GM18502 (cell line): ENCODE results near the gene LDAF1.
"Not testable (repeated sequence)": the region's sequence is repeated elsewhere in the genome, so short reads cannot be mapped to it uniquely, and the experiment has no call there.

ENCODE experiments used
- ATAC-seq: cut with Tn5 transposase; IDR thresholded peaks from one replicate; pipeline ENCODE4 v1.9.1; 2021; ENCODE audit warnings: mild to moderate bottlenecking; ENCODE audit not compliant: unreplicated experiment, poor library complexity

The LDAF1 gene

DNA sequence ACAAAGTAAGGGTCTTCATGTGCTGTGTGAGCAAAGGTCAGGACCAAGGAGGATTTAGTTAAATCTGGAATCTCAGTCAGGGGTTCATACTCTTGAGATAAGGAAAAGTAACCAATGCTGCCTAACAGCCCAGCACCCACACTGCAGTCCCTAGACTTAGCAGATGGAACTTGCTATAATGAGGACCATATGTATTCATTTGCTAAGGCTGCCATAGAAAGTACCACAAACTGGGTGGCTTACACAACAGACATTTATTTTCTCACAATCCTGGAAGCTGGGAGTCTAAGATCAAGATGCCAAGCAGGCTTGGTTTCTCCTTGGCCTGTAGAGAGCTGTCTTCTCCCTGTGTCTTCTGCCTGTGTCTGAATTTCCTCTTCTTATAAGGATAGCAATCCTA, 32.1 kb downstream of the LDAF1 start:
- no peak for ATAC-seq

- no peak for ATAC-seq
These were observed 34.5 kb downstream of the LDAF1 start for GRCh38 chr16:21192991-21193390.

DNA sequence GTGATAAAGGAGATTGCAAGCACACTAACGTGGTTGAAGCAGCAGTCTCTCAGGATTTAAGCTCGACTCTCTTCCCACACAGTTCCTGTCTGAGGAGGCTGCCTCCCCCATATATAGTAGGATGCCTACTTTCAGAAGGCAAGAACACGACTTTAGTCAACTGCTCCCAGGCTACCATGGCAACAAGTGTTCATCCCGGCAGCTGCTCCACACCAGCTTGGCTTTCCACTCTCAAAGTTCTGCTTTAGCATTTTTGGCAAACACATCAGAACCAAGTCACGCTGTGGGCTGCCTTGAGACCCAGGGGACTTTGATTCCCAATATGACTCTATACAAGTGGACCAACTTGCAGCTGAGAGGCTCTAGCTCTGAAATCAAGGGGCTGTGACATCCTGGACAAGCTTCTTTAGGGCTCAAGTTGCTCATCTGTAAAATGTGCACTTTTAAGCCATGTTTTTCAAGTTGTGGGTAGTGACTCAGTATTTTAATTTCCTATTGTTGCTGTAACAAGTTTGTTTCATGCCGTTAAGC, 36.4 kb downstream of the LDAF1 start:
- no peak for ATAC-seq

- not testable (repeated sequence) for ATAC-seq
These were observed 36.9 kb downstream of the LDAF1 start for GRCh38 chr16:21195330-21195729.

DNA sequence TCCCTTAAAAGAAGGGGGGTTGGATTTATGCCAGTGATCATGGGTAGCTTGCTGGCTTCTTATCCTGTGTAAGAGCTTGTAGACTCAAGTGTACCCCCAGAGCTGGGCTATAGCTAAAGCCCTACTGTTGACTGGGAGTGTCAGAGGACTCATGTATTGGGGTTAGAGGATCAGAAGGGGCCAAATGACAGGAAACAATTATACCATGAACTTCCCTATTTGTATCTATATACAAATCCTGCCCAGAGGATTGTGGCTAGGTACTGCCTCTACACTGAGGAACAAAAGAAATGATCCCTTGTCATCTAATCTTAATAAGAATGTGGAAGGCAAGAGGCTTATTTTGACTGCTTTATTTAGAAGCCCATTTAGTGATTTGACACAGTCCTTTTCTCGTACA, 38.6 kb downstream of the LDAF1 start:
- ATAC-seq = no peak

DNA sequence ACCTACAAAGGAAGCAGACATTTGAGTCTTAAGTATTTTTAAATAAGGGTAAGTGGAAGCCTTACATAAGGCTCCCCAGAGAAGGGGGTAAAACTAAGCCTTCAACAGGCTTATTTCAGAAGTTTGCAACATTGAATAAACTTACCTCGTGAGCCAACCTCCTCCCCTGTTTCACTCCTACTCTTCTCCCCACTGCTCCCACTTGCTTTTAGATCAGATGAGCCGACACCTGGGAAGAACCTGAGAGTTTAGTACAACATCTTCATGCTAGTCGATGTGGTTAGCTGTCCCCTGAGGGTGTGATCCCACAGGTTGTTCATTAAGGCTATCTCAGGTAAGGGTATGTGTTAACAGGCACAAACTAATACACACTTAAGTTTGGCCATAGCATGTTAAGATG, 39.1 kb downstream of the LDAF1 start:
- no peak for ATAC-seq

- ATAC-seq = no peak
These were observed 41.2 kb downstream of the LDAF1 start for GRCh38 chr16:21199607-21200218.

DNA sequence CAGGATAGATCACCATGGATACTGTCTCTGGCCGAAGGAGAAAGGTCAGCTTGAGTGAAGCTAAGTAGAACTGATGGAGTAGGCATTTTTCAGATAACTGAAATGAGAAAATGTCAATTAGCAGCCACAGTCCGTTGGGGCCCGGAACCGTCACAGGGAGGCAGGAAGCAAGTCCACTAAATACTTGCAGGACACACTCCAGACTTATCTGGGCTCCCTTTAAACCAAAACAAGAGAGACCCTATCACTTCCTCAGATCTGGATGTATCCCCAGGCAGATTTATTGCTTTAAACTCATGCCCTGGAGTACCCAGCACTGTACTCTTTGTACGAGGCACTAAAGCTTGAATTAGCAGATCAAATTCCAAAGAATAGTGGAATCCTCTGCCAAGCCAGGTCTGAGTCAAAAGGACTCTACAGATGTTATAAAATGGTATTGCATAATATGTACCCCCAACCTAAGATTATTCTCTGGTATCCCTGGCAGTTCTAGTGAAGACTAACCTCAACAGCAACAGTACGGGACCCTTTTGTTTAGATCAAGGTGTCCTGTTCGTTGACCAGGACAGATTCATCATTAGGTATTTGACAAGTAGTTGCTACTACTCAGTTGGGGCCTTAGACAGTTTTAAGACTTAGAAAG, 44.8 kb downstream of the LDAF1 start:
- ATAC-seq = no peak

DNA sequence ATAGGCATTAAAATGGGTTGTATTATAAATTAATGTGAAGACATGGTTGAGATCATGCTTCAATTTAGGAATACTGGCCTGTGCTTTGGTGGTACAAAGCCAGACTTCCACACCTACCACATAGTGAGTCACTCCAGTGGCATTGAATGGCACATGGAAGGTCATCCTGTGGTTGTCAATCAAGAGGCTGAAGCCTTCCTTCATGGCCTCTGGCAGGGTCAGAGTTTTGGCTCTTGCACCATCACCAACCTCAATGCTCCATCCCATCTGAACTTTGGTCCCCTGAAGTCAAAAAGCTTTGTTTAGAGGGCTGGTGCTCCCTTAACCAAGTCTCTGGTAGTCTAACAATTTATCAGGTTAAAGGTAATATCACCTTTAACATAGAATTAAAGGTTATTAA, 46.8 kb downstream of the LDAF1 start:
- no peak for ATAC-seq

DNA sequence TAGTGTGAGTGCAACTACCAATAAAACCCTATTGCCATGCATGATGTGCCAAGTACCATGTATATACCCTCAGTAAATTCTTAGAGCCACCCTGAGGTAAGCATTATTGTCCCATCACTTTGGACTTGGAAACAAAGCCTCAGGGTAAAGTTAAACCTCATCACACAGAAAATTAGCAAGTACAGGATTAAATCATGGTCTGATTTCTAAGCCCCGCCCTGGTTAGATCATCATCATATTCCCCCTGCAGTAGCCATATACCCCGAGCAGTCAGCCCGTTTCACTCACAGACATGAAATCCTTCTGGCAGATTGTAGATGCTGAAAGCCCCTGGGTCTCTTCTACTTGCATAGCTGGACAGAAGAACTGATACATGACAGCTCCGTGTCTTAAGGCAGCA, 48.1 kb downstream of the LDAF1 start:
- no peak for ATAC-seq

DNA sequence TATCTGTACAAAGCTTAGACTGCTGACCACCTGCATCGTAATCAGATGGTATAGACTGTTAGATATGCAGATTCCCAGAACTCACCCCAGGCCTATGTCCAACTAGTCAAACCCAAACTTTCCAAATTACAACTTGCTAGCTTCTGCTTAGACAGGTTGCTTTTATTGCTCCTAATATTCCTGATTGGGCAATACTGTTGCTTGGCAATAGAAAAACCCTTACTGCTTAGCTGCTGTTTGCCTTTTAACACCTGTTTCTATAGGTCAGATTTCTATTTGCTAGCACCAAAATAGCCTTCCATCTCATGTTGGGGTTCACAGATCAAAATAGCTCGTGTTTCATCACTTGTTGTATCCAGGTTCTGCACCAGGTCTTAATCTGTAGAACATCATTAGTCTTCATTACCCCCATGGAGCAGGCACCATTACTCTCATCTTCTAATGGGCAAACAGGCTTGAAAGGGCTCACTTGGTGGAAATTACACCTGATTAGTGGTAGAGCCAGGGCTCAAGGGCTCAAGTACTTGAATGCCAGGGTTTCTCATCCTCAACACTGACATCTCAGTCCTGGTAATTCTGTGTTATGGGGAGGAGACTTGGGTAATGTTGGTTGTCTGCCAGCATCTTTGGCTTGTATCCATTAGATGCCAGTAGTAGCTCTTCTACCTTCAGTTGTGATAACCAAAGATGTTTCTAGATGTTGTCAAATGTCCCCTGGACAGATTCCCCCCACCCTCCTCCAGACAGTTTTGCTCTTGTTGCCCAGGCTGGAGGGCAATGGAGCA, 50.2 kb downstream of the LDAF1 start:
- ATAC-seq = no peak

GRCh38 chr16:21211486-21211885, 53.0 kb downstream of the LDAF1 start, which contains the start of gene ZP2:
Gene ZP2 (minus strand): TSS chr16:21211574. CDS start chr16:21211547, 27 bp downstream.
- ATAC-seq = no peak

GRCh38 chr16:21214086-21214485, 55.6 kb downstream of the LDAF1 start:
- no peak for ATAC-seq

- ATAC-seq = no peak
These were observed 58.6 kb downstream of the LDAF1 start for GRCh38 chr16:21217121-21217520.

- ATAC-seq = no peak
These were observed 59.7 kb downstream of the LDAF1 start for GRCh38 chr16:21218153-21218552.

DNA sequence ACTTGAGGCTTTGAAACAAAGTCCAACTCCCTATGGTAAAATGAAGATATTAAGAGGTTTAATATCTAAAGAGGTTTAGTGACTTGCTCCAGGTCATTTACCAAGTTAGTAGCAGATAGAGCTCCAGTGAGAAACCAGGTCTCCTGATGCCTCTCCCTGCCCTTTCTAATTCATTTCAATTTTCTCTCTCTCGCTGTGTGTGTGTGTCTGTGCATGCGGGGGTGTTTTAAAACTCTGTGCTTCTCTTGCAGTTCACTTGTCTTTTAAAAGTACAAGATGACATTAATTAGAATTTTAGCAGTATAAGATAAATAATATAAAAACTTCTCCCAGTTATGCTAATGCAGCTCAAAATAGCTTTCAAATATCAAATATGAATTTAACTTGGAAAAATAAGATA, 61.1 kb downstream of the LDAF1 start:
- no peak for ATAC-seq

DNA sequence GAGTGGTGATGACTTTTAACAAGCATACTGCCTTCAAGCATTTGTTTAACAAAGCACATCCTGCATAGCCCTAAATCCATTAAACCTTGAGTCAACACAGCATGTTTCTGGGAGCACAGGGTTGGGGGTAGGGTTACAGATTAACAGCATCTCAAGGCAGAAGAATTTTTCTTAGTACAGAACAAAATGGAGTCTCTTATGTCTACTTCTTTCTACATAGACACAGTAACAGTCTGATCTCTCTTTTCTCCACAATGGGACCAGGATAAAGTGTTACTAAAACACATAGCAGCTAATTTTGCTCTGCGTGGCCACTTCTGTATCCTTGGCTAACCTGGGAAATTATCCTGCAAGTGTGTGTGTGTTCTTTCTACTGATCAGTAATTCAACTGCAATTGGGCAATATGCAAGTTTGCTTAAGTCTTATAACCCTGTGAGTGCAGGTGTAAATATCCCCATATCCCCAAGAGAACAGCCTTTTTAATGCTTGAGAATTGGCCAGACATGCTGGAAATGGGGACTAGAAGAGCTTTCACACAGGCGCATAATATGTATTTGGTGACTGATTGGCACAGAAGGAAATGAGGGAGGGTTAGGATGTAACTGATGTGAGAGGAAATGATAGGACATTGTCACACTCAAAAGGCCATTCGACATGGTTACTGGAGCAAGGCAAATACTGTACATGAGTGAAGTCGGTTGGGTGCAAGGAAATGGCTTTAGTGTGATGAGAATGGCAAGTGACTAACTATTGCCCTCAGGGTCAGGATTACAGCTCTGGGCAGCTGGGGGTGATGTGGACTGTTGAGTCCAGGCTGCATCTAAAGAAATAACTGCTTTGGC, 64.2 kb downstream of the LDAF1 start:
- no peak for ATAC-seq

DNA sequence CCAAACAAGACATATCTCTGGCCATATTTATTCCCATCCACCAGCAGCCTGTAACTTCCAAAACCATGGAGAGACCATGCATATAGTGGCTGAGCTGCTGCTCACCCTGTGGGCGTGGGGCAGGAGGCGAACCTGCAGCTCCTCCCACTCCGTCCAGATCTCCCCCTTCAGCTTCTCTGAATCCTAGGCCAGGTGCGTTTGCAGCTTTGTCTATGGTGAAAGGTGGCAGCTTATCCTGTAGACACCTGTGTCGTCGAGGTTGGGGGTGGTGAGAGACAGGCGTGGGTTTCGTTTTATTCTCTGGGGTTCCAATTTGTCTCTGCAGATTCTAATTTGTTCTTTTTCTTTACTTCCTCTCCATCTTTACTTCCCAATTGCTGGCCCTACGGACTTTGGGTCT, 65.3 kb downstream of the LDAF1 start:
- no peak for ATAC-seq

- no peak for ATAC-seq
These were observed 66.3 kb downstream of the LDAF1 start for GRCh38 chr16:21224800-21225199.

- ATAC-seq = no peak
These were observed 68.3 kb downstream of the LDAF1 start for GRCh38 chr16:21226749-21227148.
